Measurements from ENCODE around the gene CYP4B1.

- no peak for TF ChIP-seq CTCF (IDR thresholded peaks at IDR 0.05; ENCODE audit: low read length)
- TF ChIP-seq EZH2 (IDR thresholded peaks at IDR 0.05; ENCODE audit: borderline replicate concordance, low read length), result no peak
Measured at GRCh38 chr1:46774297-46774696, 24.5 kb upstream of the CYP4B1 start.

Data from OCI-LY1 (cell line).